LNCAP (cell line): ENCODE results near the gene APP.

Source experiments
- CTCF ChIP-seq: fragments of 450-650 bp; IDR thresholded peaks from 2 replicates; pipeline ENCODE4 v1.5.1; 2017; ENCODE audit warnings: mild to moderate bottlenecking

APP gene

GRCh38 chr21:26170471-26171257, at the start of gene APP:
Gene APP (minus strand): TSS chr21:26170770. CDS start chr21:26170620, 150 bp downstream.
- peak; percentile 90 for TF ChIP-seq CTCF

GRCh38 chr21:26212220-26212619, 41.6 kb upstream of the APP start:
- TF ChIP-seq CTCF, result no peak

GRCh38 chr21:26210614-26211013, 40.0 kb upstream of the APP start:
- no peak for TF ChIP-seq CTCF

GRCh38 chr21:26207021-26207420, 36.5 kb upstream of the APP start:
- TF ChIP-seq CTCF, result no peak

- no peak for TF ChIP-seq CTCF
These were observed 28.9 kb upstream of the APP start for GRCh38 chr21:26199456-26199855.

- TF ChIP-seq CTCF, result no peak
These were observed 25.1 kb upstream of the APP start for GRCh38 chr21:26195708-26196107.

GRCh38 chr21:26194811-26195251, 24.3 kb upstream of the APP start:
- TF ChIP-seq CTCF, result no peak

- TF ChIP-seq CTCF, result no peak
These were observed 23.8 kb upstream of the APP start for GRCh38 chr21:26194326-26194725.
